HG03097 (cell line): ENCODE measurements around the gene BSN.

Source experiments
- ATAC-seq: cut with Tn5 transposase; IDR thresholded peaks from one replicate; pipeline ENCODE4 v1.9.1; 2021; ENCODE audit not compliant: unreplicated experiment, low FRiP score

BSN gene

GRCh38 chr3:49625071-49625470, 70.8 kb downstream of the BSN start:
- no peak for ATAC-seq

- no peak for ATAC-seq
These were observed 71.9 kb downstream of the BSN start for GRCh38 chr3:49626101-49626581.

GRCh38 chr3:49626796-49627195, 72.5 kb downstream of the BSN start:
- no peak for ATAC-seq

- no peak for ATAC-seq
These were observed 73.4 kb downstream of the BSN start for GRCh38 chr3:49627634-49628033.

- ATAC-seq: no peak
These were observed 74.0 kb downstream of the BSN start for GRCh38 chr3:49628249-49628648.

- no peak for ATAC-seq
These were observed 75.2 kb downstream of the BSN start for GRCh38 chr3:49629451-49629850.

- ATAC-seq: no peak
These were observed 75.6 kb downstream of the BSN start for GRCh38 chr3:49629866-49630265.

- no peak for ATAC-seq
These were observed 76.5 kb downstream of the BSN start for GRCh38 chr3:49630784-49631183.

- no peak for ATAC-seq
These were observed 80.5 kb downstream of the BSN start for GRCh38 chr3:49634736-49635135.

- ATAC-seq: no peak
These were observed 82.8 kb downstream of the BSN start for GRCh38 chr3:49636883-49637609.

- no peak for ATAC-seq
These were observed 84.2 kb downstream of the BSN start for GRCh38 chr3:49638445-49638844.

GRCh38 chr3:49639551-49639950, 85.3 kb downstream of the BSN start:
- no peak for ATAC-seq

- ATAC-seq: no peak
These were observed 87.0 kb downstream of the BSN start for GRCh38 chr3:49641292-49641691.

- ATAC-seq: no peak
These were observed 87.8 kb downstream of the BSN start for GRCh38 chr3:49641921-49642707.

- no peak for ATAC-seq
These were observed 88.5 kb downstream of the BSN start for GRCh38 chr3:49642708-49643145.

- ATAC-seq: no peak
These were observed 90.4 kb downstream of the BSN start for GRCh38 chr3:49644684-49645083.

- no peak for ATAC-seq
These were observed 92.0 kb downstream of the BSN start for GRCh38 chr3:49646236-49646635.

- ATAC-seq: no peak
These were observed 93.5 kb downstream of the BSN start for GRCh38 chr3:49647741-49648140.

- no peak for ATAC-seq
These were observed 94.2 kb downstream of the BSN start for GRCh38 chr3:49648354-49649019.

- ATAC-seq: no peak
These were observed 95.3 kb downstream of the BSN start for GRCh38 chr3:49649576-49649975.

GRCh38 chr3:49650177-49650576, 95.9 kb downstream of the BSN start:
- ATAC-seq: no peak
